Ishikawa (cell line): Measurements from ENCODE around the gene CCDC149.

Experiments
- CEBPB ChIP-seq: IDR thresholded peaks from 2 replicates; pipeline ENCODE4 v1.6.1; 2012
- CREB1 ChIP-seq: IDR thresholded peaks from 2 replicates; pipeline ENCODE4 v1.6.1; 2012; ENCODE audit warnings: low read depth
- EGR1 ChIP-seq: IDR thresholded peaks from 2 replicates; pipeline ENCODE4 v1.6.1; 2012
- EP300 ChIP-seq: IDR thresholded peaks from 2 replicates; pipeline ENCODE4 v1.6.1; 2012; ENCODE audit warnings: borderline replicate concordance
- FOXM1 ChIP-seq: IDR thresholded peaks from 2 replicates; pipeline ENCODE4 v1.6.1; 2012; ENCODE audit warnings: low read depth, borderline replicate concordance
- MAX ChIP-seq: IDR thresholded peaks from 2 replicates; pipeline ENCODE4 v1.6.1; 2012
- NFIC ChIP-seq: IDR thresholded peaks from 2 replicates; pipeline ENCODE4 v1.6.1; 2012
- RAD21 ChIP-seq: IDR thresholded peaks from 2 replicates; pipeline ENCODE4 v1.6.1; 2012; ENCODE audit warnings: low read depth
- TAF1 ChIP-seq: IDR thresholded peaks from 2 replicates; pipeline ENCODE4 v1.6.1; 2012; ENCODE audit warnings: low read depth, mild to moderate bottlenecking
- TCF12 ChIP-seq: IDR thresholded peaks from 2 replicates; pipeline ENCODE4 v1.6.1; 2012; ENCODE audit warnings: low read depth
- TEAD4 ChIP-seq: IDR thresholded peaks from 2 replicates; pipeline ENCODE4 v1.6.1; 2012
- USF1 ChIP-seq: IDR thresholded peaks from 2 replicates; pipeline ENCODE4 v1.6.1; 2012
- YY1 ChIP-seq: IDR thresholded peaks from 2 replicates; pipeline ENCODE4 v1.6.1; 2012; ENCODE audit warnings: low read depth
- ZBTB7A ChIP-seq: IDR thresholded peaks from 2 replicates; pipeline ENCODE4 v1.6.1; 2012; ENCODE audit warnings: low read depth
- TF ChIP-seq, protein P1 (sequence below): IDR thresholded peaks from 2 replicates; pipeline ENCODE4 v1.6.1; 2012; ENCODE audit warnings: low read depth, mild to moderate bottlenecking

The CCDC149 gene

DNA sequence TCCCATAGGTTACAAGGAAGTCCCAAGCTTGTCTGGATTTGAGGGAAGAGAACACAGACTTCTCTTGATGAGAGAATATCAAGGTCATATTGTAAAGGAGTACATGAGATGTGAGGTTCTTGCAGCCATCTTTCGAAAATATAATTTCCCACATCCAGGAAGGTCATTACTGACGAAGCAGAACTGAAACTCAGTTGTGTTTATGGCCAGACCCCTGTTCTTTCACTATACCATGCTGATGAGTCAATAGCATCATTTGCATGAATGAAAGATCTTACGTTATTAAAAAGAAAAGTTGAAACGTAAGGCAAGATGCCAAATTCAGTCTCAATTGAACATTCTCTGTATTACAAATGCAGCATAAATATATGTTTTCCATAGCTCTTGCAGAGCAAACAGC lies 14.2 kb upstream of the CCDC149 start:
- TF ChIP-seq TEAD4: no peak
- no peak for TF ChIP-seq ZBTB7A
- TF ChIP-seq TCF12: no peak
- no peak for TF ChIP-seq MAX
- no peak for TF ChIP-seq EP300
- TF ChIP-seq CEBPB: no peak
- no peak for TF ChIP-seq RAD21
- TF ChIP-seq YY1: no peak
- TF ChIP-seq, protein P1, sequence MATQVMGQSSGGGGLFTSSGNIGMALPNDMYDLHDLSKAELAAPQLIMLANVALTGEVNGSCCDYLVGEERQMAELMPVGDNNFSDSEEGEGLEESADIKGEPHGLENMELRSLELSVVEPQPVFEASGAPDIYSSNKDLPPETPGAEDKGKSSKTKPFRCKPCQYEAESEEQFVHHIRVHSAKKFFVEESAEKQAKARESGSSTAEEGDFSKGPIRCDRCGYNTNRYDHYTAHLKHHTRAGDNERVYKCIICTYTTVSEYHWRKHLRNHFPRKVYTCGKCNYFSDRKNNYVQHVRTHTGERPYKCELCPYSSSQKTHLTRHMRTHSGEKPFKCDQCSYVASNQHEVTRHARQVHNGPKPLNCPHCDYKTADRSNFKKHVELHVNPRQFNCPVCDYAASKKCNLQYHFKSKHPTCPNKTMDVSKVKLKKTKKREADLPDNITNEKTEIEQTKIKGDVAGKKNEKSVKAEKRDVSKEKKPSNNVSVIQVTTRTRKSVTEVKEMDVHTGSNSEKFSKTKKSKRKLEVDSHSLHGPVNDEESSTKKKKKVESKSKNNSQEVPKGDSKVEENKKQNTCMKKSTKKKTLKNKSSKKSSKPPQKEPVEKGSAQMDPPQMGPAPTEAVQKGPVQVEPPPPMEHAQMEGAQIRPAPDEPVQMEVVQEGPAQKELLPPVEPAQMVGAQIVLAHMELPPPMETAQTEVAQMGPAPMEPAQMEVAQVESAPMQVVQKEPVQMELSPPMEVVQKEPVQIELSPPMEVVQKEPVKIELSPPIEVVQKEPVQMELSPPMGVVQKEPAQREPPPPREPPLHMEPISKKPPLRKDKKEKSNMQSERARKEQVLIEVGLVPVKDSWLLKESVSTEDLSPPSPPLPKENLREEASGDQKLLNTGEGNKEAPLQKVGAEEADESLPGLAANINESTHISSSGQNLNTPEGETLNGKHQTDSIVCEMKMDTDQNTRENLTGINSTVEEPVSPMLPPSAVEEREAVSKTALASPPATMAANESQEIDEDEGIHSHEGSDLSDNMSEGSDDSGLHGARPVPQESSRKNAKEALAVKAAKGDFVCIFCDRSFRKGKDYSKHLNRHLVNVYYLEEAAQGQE: no peak
- TF ChIP-seq TAF1: no peak
- TF ChIP-seq NFIC: no peak
- no peak for TF ChIP-seq EGR1
- no peak for TF ChIP-seq FOXM1
- TF ChIP-seq CREB1: no peak
- no peak for TF ChIP-seq USF1

DNA sequence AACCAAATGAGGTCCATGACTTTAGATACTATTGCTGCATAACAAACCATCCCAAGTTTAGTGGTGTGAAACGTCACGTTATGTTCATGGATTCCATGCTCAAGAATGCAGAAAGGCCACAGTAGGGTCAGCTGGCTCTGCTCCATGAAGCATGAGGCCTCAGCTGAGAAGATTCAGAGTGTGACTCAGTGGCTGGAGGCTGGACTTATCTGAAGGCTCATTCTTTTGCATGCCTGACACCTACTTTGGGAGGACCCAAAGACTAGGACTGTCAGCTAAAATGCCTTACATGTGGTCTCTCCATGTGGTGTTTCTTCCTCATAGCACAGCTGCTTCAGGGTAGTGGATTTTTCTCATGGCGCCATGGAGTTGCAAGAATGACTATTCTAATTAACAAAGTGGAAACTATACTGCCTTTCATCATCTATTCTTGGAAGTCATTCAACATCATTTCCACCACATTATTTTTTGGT lies 11.5 kb upstream of the CCDC149 start:
- TF ChIP-seq ZBTB7A (no peak), TAF1 (no peak), EGR1 (no peak), EP300 (no peak), USF1 (no peak), CREB1 (no peak), FOXM1 (no peak), NFIC (peak; percentile 70), YY1 (no peak), TEAD4 (peak; percentile 77), CEBPB (no peak), MAX (peak; percentile 56; the same call in 1 of the 2 replicates), TCF12 (no peak)
- TF ChIP-seq, protein P1: no peak

- TF ChIP-seq TCF12 (no peak), EGR1 (no peak), YY1 (no peak), ZBTB7A (no peak), FOXM1 (no peak), CREB1 (no peak), USF1 (no peak), MAX (no peak), NFIC (no peak), EP300 (no peak), TAF1 (no peak)
- TF ChIP-seq, protein P1: no peak
These were observed 10.7 kb upstream of the CCDC149 start for GRCh38 chr4:24923550-24923949.

- TF ChIP-seq CEBPB (no peak), CREB1 (no peak), EP300 (no peak), ZBTB7A (no peak), RAD21 (no peak), USF1 (no peak), YY1 (no peak), NFIC (no peak)
These were observed 10.2 kb upstream of the CCDC149 start for GRCh38 chr4:24923002-24923401.
